8988T (cell line): ENCODE measurements around the gene PPEF1.

ENCODE experiments used
- DNase-seq: peaks from one replicate; pipeline ENCODE4 v3.0.0; 2011

Gene PPEF1, protein sequence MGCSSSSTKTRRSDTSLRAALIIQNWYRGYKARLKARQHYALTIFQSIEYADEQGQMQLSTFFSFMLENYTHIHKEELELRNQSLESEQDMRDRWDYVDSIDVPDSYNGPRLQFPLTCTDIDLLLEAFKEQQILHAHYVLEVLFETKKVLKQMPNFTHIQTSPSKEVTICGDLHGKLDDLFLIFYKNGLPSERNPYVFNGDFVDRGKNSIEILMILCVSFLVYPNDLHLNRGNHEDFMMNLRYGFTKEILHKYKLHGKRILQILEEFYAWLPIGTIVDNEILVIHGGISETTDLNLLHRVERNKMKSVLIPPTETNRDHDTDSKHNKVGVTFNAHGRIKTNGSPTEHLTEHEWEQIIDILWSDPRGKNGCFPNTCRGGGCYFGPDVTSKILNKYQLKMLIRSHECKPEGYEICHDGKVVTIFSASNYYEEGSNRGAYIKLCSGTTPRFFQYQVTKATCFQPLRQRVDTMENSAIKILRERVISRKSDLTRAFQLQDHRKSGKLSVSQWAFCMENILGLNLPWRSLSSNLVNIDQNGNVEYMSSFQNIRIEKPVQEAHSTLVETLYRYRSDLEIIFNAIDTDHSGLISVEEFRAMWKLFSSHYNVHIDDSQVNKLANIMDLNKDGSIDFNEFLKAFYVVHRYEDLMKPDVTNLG

GRCh38 chrX:18707426-18708049 is at the start of gene PPEF1:
PPEF1 (plus strand) TSS chrX:18707645; CDS start chrX:18707781, 136 bp downstream.
- no peak for DNase-seq

DNA sequence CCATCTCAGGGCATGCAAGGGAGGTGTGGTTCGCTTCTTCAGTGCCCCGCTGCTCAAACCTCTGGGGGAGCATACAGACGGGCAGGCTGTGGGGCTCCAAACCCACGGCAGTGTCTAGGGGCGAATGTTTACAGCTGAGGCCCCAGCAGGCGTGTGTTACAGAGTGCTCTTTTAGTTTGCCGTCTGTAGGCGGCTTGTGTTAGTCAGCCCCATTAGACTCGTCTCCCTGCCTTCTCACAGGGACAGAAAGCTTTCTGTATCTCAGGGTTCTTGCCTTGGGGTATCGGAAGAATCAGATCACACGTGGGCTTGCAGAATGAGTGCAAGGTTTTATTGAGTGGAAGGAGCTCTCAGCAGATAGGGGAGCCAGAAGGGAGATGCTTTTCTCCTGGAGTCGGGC is 46.2 kb upstream of the PPEF1 start:
- no peak for DNase-seq

GRCh38 chrX:18664947-18665346 is 42.5 kb upstream of the PPEF1 start:
- DNase-seq = no peak

DNA sequence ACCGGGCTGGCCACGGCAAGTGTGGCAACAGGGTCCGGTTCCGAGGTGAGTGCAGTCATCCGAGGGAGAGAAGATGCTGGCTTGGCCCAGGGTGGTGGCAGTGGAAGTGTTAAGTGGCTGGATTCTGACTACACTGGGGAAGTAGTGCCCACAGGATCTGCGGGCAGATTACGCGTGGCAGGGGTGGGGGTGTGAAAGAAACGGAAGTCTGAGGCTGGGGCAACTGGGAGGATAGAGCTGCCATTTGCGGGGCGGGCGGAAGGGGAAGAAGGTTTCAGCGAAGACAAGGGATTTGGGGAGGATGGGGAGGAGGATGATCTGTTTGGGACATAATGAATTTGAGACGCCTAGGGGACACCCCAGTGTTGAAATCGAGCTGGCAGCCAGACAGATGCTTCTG is 40.8 kb upstream of the PPEF1 start:
- no peak for DNase-seq

- DNase-seq = no peak
Measured at GRCh38 chrX:18668071-18668835, 39.2 kb upstream of the PPEF1 start.

DNA sequence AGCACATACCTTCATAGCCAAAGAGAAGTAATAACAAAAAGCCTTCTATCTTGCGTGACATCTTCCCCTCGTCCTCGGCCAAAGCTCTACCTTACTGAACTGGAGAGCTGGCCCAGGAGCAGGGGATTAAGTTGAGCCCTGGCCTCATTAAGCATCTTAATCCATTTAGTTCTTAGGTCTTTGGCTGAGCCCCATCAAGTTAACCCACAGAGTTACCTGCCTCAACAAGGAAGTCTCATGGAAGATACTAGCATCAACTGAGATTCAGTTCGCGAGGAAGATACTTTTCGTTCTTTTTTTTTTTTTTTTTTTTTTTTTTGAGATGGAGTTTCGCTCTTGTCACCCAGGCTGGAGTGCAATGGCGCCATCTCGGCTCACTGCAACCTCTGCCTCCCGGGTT is 35.4 kb upstream of the PPEF1 start, which contains the start of gene RS1:
TSS of gene RS1 (minus strand) at position 101 of the 400 bp plus-strand sequence. CDS start at position 61, 40 bp downstream.
- DNase-seq = no peak

GRCh38 chrX:18674417-18674787 is 33.0 kb upstream of the PPEF1 start:
- DNase-seq = no peak

GRCh38 chrX:18674788-18675735 is 32.4 kb upstream of the PPEF1 start:
- DNase-seq = peak; percentile 59

GRCh38 chrX:18676050-18676449 is 31.4 kb upstream of the PPEF1 start:
- DNase-seq = no peak

GRCh38 chrX:18676470-18676869 is 31.0 kb upstream of the PPEF1 start:
- DNase-seq = peak; percentile 35

- no peak for DNase-seq
Measured at GRCh38 chrX:18677161-18677869, 30.1 kb upstream of the PPEF1 start.

DNA sequence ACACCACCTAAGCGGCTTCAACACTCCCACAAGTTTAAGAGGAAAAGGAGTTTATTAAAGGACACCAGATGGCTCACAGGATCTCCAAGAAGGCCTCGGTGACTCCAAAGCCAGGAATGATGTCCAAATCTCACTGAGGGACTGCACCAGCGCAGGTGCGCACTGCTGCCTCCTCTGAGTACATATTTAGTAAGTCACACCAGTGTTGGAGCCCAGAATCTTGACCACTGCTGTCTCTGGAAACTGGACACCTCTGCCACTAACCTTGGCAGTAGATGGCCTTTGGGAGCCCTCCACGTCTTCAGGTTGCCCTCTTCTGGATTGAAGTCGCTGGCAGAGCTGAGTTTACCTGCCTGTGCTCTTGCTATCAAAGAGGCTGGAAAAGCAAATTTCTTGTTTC is 25.4 kb upstream of the PPEF1 start:
- no peak for DNase-seq

DNA sequence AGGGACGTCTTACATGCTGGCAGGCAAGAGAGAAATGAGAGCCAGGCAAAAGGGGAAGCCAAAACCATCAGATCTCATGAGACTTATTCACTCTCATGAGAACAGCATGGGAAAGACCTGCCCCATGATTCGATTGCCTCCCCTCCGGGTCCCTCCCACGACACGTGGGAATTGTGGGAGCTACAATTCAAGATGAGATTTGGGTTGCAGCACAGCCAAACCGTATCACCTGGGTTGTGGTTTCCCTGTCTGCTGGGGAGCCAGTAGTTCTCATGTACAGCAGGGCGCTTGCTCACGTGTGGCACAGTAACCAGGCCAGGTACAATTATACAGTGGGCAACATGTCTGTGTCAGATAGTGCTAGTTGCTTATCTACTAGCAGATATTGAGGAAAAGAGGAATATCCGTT is 24.5 kb upstream of the PPEF1 start:
- DNase-seq = no peak

GRCh38 chrX:18687856-18688495 is 19.5 kb upstream of the PPEF1 start:
- DNase-seq = no peak

- DNase-seq = no peak
Measured at GRCh38 chrX:18691431-18691830, 16.0 kb upstream of the PPEF1 start.

DNA sequence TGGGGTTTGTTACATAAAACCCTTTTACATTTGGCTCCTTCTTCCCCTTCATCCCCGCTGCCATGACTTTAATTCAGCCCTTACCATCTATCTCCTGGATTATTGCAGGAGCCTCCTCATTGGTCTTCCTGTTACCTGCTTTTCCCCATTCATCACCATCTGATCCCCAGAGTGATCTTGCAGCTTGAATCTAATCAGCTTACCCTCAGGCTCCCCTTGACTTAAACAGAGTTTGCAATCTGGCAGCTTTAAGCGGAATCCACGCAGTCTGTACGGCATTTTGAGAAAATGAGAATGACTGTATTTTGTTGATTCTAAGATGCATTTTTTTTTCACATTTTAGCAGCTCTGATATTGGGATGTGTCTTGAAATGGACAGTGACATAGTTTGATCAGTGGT is 14.9 kb upstream of the PPEF1 start:
- no peak for DNase-seq

DNA sequence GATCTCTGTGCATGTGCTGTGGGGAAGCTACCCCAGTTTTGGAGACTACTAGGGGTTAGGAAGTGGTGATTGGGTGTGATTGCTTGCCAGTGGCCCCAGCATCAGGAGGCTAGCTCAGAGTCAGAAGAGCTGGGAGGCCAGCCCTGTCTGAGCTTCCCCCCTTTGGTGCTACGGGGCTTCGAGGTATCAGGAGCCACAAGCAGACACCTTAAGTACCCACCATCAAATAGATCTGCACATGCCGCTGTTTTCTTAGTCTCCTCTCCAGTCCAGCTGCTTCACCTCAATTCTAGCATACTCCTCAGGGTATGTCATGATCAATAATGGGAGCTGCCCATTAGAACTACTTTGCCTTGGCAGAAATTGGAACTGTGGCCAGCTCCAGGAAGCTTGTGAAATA is 10.8 kb upstream of the PPEF1 start:
- DNase-seq = no peak

GRCh38 chrX:18698737-18699650 is 8.5 kb upstream of the PPEF1 start:
- no peak for DNase-seq

DNA sequence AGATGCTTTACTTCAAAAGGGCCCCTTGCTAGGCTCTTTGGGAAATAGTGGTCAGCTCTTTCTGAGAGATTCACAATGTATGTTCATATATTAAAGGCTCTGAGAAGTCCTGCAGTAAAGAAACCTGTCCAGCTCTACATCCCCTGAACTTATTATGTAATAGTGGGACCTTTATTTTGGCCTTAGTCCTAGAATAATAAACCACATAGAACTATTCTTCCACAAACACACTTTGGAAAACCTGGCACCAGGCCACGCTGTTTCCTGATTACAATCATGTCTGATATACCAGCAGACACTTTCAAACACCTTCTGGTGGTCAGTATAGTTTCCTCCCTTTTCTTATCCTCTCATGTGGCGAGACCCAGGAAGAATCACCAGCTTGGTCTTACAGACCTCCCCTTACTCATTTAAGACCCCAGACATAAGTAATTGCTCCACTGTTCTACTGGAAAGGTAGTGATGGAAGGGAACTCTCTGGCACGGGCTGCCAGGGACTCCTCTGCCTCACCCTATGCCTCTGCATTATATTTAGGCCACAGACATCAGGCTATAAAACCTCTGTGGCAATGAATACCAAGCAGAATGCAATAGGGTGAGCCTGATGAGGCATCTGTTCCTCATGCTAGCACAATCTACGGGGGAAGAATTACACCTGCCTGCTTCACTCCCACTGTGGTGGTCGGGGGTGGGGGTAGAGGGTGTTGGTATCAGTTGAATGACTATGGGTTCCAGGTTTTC is 5.7 kb upstream of the PPEF1 start:
- no peak for DNase-seq
